Pancreas (tissue), 10 donors: Measurements from ENCODE around the gene CASP9. TPM values are rescaled to one million over a fixed set of nuclear protein-coding genes. Genes with fewer than 3 reads are reported as not detected.

Source experiments
- ATAC-seq, 4 donors: fragments of 200-7000 bp; cut with Tn5 transposase; one replicate each; pipeline versions ENCODE4 v1.8.0 to v1.9.1; 2020; ENCODE audit warnings: mild to moderate bottlenecking in 4 of 4, moderate library complexity in 4 of 4
- DNase-seq, 6 donors: peaks; one replicate each; pipeline ENCODE4 v3.0.0-alpha.2; 2020
- FAIRE-seq: peaks from 2 replicates; lab custom pipeline; 2012; peaks lifted over from hg19 to GRCh38; lab: Jason Lieb, UNC
- H3K27ac ChIP-seq, 4 donors: fragments of 200-600 bp; sonication (generic); 1 replicate in 3 of 4; 2 replicates in 1 of 4; pipeline versions ENCODE4 v1.5.0 to v1.8.0; 2020
- H3K27me3 ChIP-seq, 4 donors: fragments of 200-600 bp; one replicate each; pipeline ENCODE4 v1.8.0; 2021
- H3K36me3 ChIP-seq, 3 donors: fragments of 200-600 bp; sonication (generic) in 1 of 3; one replicate each; pipeline versions ENCODE4 v1.5.0 to v1.8.0; 2020 to 2021
- H3K4me1 ChIP-seq, 3 donors: fragments of 200-600 bp; one replicate each; pipeline ENCODE4 v1.8.0; 2021
- H3K4me3 ChIP-seq, 4 donors: fragments of 200-600 bp; sonication (generic) in 2 of 4; one replicate each; pipeline versions ENCODE4 v1.5.0 to v1.8.0; 2020 to 2021
- H3K9me3 ChIP-seq, 4 donors: fragments of 200-600 bp; one replicate each; pipeline ENCODE4 v1.8.0; 2021
- CTCF ChIP-seq, 4 donors: fragments of 200-600 bp; sonication (generic) in 3 of 4; IDR thresholded peaks; one replicate each; pipeline versions ENCODE4 v1.5.0 to v1.8.0; 2021; ENCODE audit warnings: antibody characterized with exemption in 4 of 4
- WGBS, 2 donors: extraction: QIAGEN DNeasy Blood & Tissue Kit; methylation state at CpG; one replicate each; pipeline ENCODE4 v1.1.7; 2013; 5-methylcytosine and 5-hydroxymethylcytosine counted together
- intact Hi-C, 3 donors: fragments of 100-400 bp; cut with DNase I; formaldehyde crosslinking; loops; one replicate each; pipeline versions ENCODE4 v1.11.1 to v1.14.2; 2022
- polyA plus RNA-seq, 2 donors: library from polyadenylated mRNA; stranded (reverse); fragments of 200-250 nt; gene quantifications; one replicate each; pipeline ENCODE4 v1.2.3, GENCODE V29; 2013
- total RNA-seq, 6 donors: library from RNA; stranded (reverse); fragmentation: NEBNext Ultra II Directional in 4 of 6; extraction: Animal tissue kit (Norgen Biotek cat#: 25700) in 4 of 6; gene quantifications; one replicate each; pipeline versions ENCODE4 v1.2.1 to v1.2.4, GENCODE V29; 2021 to 2023
- donor health status: healthy with polysubstance abuse.
- donor health status: DM: no; HTN: no; CAD: no; lungs with moderate emphysema.
- donor health status: DM: no; HTN: no; CAD: no.
- donor health status: control.
- donor health status: control.
- donor health status: Bipolar disorder and iron deficiency.
- donor health status: DM: yes; HTN: yes; CAD: no.
- donor health status: DM: no; HTN: no; CAD: no.
- donor health status: DM: no; HTN: no; CAD: no.
- donor health status: DM: yes; HTN: yes; CAD: no.

CASP9 gene
- total RNA-seq (10 to 100 TPM in 1 of 6 donors, 1 to 10 TPM in 5; 6.6 to 16.3 (median 8.4) TPM), polyA plus RNA-seq (10 to 100 TPM; 18.5 to 32.0 TPM)

DNA sequence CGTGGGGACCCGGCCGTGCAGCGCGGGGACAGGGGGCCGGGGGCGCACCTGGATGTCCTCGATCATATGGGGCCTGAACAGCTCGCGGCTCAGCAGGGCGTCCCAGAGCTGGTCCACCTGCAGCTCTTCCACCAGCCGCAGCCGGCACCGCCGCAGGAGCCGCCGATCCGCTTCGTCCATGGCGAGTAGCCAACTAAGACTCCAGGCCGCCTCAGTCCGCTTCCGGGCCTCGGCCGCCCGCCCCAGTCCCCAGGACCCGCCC, at the start of gene CASP9:
CASP9 (minus strand) TSS at position 195 of the 262 bp plus-strand sequence; CDS start at position 180, 15 bp downstream.
- peak within 1 kb of the TSS; percentile 91 to 97 (median 96) for H3K27ac ChIP-seq
- ATAC-seq (no peak), DNase-seq (no peak), FAIRE-seq (no peak)
- intact Hi-C loops, result no loop called here
- WGBS, 2 donors, result 1% methylated on average over 22 to 27 of the region's 27 CpGs
- peak within 1 kb of the TSS; percentile 60 to 89 (median 66) for H3K4me3 ChIP-seq
- no peaks in the 10 kb centered on the region for H3K27me3 ChIP-seq
- no peaks in the 10 kb centered on the region for H3K9me3 ChIP-seq
- peaks cover 19 to 28% (median 22%) of the 10 kb centered on the region in 3 donors for H3K4me1 ChIP-seq
- no peaks in the 10 kb centered on the region for H3K36me3 ChIP-seq
- no peak for TF ChIP-seq CTCF (IDR thresholded peaks at IDR 0.05)

GRCh38 chr1:15573477-15573876, 49.5 kb upstream of the CASP9 start:
- Histone ChIP-seq H3K9me3 (no peaks in the 10 kb centered on the region), H3K36me3 (peaks cover 0 to 25% (median 0%) of the 10 kb centered on the region in 3 donors), H3K27ac (no peak overlapping the region), H3K4me3 (no peak overlapping the region), H3K4me1 (no peaks in the 10 kb centered on the region), H3K27me3 (no peaks in the 10 kb centered on the region)
- 93 to 94% methylated on average over 9 of the region's 9 CpGs for WGBS, 2 donors
- ATAC-seq, result no peak
- intact Hi-C loops, result no loop called here
- no peak for TF ChIP-seq CTCF (IDR thresholded peaks at IDR 0.05)
- DNase-seq, result no peak
- FAIRE-seq, result no peak

DNA sequence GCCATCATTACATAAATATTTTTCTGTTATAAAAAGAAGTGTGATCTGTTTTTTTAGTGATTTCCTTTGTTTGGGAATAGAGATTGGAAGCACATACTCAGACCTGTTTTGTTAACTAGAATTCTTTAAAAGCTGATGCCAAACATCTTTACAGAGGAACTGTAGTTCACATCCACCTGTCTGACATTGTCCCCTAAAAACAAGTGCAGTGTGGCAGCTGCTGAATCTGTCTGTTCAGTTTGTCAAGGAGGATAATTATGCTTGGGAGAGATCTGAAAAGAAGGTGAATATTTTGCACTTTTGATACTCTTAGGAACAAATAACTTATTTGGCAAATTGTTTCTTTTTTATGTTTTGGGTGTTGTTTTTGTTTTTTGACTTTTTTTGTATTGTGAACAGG, 47.3 kb upstream of the CASP9 start:
- intact Hi-C loops, result no loop called here
- no peak for ATAC-seq
- Histone ChIP-seq H3K27ac (no peak overlapping the region), H3K4me1 (no peaks in the 10 kb centered on the region), H3K4me3 (no peak overlapping the region), H3K36me3 (peaks cover 0 to 46% (median 13%) of the 10 kb centered on the region in 3 donors), H3K27me3 (no peaks in the 10 kb centered on the region), H3K9me3 (no peaks in the 10 kb centered on the region)
- no peak for FAIRE-seq
- no peak for DNase-seq
- TF ChIP-seq CTCF (IDR thresholded peaks at IDR 0.05), result no peak

DNA sequence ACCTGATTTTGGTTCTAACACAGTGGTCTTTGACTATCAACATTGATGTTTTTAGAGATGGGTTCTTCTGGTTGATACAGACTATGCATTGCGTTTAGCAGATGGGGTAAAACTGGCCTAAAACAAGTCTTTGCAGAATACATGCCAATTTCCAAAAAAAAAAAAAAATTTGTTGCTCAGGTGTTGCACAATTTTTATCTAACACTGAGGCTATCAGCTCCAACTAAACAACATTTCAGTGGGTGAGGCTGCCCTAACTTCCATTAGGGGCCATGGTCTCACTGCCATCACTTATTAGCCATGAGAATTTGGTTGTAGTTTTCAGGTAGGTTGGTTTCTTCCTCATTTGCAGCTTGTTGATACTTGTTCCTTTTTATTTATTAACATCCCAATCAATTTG, 46.8 kb upstream of the CASP9 start:
- Histone ChIP-seq H3K27ac (no peak overlapping the region), H3K27me3 (no peaks in the 10 kb centered on the region), H3K4me1 (no peaks in the 10 kb centered on the region), H3K9me3 (no peaks in the 10 kb centered on the region), H3K4me3 (no peak overlapping the region), H3K36me3 (peaks cover 0 to 50% (median 17%) of the 10 kb centered on the region in 3 donors)
- DNase-seq (no peak), ATAC-seq (no peak), FAIRE-seq (no peak)
- intact Hi-C loops, result no loop called here
- no peak for TF ChIP-seq CTCF (IDR thresholded peaks at IDR 0.05)
- WGBS, 2 donors, result 86% methylated on average over 1 of the region's 1 CpG

GRCh38 chr1:15568387-15569073, 44.5 kb upstream of the CASP9 start:
- TF ChIP-seq CTCF (IDR thresholded peaks at IDR 0.05), result no peak
- 89 to 91% methylated on average over 18 of the region's 18 CpGs for WGBS, 2 donors
- FAIRE-seq (no peak), DNase-seq (no peak), ATAC-seq (no peak)
- no peak overlapping the region for H3K27ac ChIP-seq
- intact Hi-C loops, result no loop called here
- H3K36me3 ChIP-seq, result peaks cover 10 to 71% (median 38%) of the 10 kb centered on the region in 3 donors
- H3K27me3 ChIP-seq, result no peaks in the 10 kb centered on the region
- H3K4me1 ChIP-seq, result no peaks in the 10 kb centered on the region
- H3K9me3 ChIP-seq, result no peaks in the 10 kb centered on the region
- H3K4me3 ChIP-seq, result no peak overlapping the region
